ENCODE results near the gene CLC.
"Not testable (repeated sequence)": the region's sequence is repeated elsewhere in the genome, so short reads cannot be mapped to it uniquely, and the experiment has no call there.

The CLC gene

GRCh38 chr19:39728040-39728439 is 9.8 kb downstream of the CLC start:
- no peak for DNase-seq

DNA sequence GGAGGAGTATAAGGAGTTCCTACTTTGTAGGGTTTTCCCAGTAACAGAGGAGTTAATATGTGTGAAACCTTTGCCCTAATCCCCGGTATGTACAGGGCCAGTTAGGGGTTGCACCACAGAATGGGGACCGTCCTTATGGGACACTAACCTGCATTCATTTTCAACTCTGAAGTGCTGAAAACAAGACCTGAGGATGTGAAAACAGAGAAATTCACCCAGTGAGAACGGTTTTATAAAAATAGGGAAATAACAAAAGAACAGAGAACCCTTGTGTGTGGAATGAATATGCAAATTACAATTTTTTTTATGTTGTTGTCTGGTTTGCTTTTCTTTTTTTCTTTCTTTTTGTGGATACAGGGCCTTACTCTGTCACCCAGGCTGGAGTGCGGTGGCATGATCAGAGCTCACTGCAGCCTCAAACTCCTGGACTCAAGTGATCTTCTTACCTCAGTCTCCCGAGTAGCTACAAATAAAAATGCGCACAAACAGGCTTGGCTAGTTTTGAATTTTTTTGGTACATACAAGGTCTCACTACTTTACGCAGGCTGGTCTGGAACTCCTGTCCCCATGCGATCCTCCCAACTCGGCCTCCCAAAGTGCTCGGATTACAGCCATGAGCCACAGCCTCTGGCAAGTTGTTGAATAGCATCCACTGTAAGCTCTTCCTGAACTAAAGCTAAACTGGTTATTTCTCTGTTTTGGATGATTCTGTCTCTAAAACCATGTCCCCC is 10.6 kb downstream of the CLC start:
- DNase-seq, result no peak

DNA sequence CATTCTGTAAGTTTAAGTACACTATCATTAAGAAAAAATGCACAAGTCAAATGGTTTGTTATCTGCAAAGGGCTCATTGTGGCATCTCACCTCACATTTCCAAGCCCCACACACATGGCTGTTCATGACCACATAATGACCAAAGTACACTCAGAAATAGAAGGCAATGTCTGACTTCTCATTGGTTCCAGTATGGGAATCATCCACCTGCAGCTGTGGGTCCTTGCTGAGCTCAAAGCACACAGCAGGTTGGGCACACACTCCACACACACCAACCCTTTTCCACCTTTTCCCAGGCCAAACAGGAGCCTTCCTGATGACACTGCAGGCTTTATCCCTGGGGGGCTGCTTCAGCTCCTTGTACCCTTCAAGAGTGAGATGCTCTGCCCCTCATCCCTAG is 11.8 kb downstream of the CLC start:
- DNase-seq, result no peak

- not testable (repeated sequence) for DNase-seq
Observed at GRCh38 chr19:39720144-39720543, 17.7 kb downstream of the CLC start.

- no peak for DNase-seq
Observed at GRCh38 chr19:39710333-39710890, 27.4 kb downstream of the CLC start.

- no peak for DNase-seq
Observed at GRCh38 chr19:39709026-39709872, 28.6 kb downstream of the CLC start.

- DNase-seq, result no peak
Observed at GRCh38 chr19:39708594-39708993, 29.2 kb downstream of the CLC start.

GRCh38 chr19:39705578-39706188 is 32.1 kb downstream of the CLC start:
- DNase-seq, result no peak

DNA sequence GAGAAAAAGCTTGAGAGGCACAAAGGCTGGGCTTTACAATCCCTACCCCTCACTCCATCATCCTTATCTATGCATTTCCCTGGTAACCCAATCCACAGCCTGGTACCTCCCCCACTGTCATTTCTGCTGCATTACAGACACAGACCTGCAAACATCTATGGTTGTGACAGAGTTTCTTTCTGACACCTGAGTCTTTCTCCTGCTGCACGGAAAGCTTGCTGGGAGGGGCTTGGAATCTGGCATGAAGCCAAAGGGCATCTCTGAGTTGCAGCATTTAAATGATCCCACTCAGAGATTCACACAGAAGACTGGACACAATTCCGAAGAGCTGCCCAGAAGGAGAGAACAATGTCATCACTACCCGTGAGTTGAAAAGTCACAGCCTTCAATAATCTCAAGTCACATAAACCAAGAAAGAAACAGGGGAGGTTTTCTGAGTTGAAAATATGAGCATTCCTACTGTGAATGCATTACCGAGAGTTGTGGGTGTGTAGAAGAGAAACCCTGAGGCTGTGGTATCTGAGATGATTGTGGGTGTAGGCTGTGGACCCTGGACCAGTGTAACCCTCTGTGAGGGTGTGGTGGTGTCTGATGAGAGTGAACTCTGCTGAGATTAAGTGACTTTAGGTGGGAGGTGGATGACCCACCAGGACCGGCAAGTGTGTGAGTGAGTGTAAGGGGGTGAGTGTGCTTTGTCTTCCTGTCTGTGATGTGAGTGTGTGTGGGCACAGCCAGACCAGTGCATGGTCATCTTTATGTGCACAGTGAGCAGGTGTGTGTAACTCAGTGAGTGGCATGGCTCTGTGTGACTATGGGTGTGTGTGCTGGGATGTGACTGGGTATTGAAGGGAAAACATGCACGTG is 33.4 kb downstream of the CLC start, which contains the start of gene LGALS14:
Gene LGALS14, plus strand, starts transcription at position 301 of the 864 bp plus-strand sequence. Its CDS starts 48 bp downstream, at position 349.
- no peak for DNase-seq

DNA sequence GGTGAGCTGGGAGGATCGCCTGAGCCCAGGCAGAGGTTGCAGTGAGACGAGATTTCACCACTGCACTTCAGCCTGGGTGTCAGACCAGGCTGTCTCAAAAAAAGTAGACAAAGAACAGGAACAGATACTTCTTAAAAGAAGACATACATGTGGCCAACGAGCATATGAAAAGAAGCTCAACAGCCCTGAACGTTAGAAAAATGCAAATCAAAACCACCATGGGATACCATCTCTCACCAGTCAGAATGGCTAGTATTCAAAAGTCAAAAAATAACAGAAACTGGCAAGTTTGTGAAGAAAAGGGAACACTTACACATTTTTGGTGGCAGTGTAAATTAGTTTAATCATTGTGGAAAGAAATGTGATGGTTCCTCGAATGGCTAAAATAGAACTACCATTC is 36.5 kb downstream of the CLC start:
- DNase-seq, result no peak

- no peak for DNase-seq
Observed at GRCh38 chr19:39698535-39698934, 39.3 kb downstream of the CLC start.

DNA sequence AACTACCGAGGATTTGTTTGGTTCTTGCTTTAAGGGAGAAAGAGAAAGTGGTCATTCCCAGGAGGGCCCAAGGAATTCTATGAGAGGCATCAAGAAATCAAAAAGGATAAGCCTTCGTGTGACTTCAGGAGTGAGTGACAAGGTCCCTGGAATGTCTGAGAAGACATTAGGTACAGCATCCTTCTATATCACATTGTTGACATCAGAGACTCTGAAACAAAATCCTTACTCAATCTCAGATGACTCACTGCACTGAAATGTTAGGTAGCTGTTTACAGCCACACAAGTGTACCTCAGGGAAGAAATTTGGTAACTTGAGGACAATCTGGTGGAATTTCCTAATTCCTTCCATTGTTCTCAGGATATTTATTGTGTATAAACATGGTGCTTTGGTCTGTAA is 41.4 kb downstream of the CLC start:
- no peak for DNase-seq

- DNase-seq, result no peak
Observed at GRCh38 chr19:39695759-39696158, 42.1 kb downstream of the CLC start.

DNA sequence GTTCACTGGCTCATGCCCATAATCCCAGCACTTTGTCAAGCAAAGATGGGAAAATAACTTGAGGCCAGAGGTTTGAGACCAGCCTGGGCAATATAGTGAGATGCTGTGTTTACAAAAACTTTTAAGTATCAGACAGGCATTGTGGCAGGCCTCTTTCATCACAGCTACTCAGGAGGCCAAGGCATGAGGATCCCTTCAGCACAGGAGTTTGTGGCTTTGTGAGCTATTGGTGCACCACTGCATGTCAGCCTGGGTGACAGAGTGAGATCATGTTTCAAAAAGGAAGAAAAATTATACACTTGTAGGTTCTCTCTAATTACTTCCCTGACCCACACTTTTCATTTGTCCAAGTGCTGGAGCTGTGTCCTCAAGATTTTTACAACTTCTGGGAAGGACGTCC is 45.0 kb downstream of the CLC start:
- DNase-seq, result no peak

DNA sequence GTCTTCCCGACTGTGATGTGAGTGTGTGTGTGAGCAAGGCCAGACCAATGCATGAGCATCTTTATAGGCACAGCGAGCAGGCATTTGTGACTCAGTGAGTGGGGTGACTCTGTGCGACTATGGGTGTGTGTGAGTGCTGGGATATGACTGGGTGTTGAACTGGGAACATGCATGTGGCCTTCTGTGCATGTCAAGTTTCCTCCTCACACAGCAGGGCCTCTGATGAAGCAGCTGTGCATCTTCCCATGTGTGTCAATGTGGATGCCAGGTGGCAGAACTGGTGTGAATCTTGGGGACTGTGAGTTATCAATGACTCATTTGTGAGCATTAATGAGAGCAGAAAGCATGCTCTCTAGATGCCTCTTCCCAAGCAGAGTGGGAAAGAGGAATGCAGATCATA is 45.7 kb downstream of the CLC start:
- no peak for DNase-seq

DNA sequence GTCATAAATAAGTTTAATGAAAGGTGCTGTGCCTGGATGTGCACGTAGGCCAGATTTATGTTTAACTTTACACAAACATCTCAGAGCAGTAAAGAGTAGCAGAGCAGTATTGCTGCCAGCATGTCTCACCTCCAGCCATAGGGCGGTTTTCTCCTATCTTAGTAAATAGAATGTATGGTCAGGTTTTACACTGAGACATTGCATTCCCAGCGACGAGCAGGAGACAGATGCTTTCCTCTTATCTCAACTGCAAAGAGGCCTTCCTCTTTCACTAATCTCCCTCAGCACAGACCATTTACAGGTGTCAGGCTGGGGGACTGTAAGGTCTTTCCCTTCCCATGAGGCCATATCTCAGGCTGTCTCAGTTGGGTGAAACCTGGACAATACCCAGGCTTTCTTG is 49.2 kb downstream of the CLC start:
- DNase-seq, result not testable (repeated sequence)

GRCh38 chr19:39686739-39687138 is 51.1 kb downstream of the CLC start:
- no peak for DNase-seq

DNA sequence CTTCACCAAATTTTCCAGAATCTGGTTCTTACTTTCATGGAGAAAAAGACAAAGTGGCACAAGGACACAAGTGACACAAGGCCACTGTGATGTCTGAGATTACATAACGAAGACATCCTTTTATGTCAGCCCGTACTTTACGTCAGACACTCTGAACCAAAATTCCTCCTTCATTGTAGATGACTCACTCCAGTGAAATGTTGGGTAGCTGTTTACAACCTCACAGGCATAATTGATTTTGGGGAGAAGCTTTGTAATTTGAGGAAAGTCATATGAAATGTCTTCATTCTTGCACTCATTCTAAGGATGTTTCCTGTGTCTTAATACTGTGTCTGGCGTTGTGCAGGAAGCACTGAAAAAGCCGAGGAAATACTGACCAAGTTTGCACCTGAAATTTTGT is 53.6 kb downstream of the CLC start:
- DNase-seq, result no peak

GRCh38 chr19:39681416-39681815 is 56.4 kb downstream of the CLC start:
- no peak for DNase-seq

Measured in GDM1 (cell line).